ENCODE data around the gene MPP3.

DNA sequence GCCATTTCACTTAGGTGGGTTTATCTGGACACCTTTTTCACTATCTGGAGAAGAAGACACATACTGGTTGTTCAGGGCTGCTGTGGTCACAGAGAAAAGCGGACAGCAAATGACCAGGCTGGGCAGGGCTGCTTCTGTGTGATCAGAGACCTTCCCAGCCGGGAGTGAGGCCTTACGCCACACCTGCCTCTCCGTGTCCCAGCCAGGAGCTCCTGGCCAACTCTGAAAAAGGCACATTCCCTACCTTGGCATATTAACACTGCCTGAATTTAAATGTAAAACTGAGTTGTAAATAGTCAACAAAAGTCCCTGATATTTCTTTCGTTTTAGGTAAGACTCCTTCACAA, 65.3 kb downstream of the MPP3 start:
- no peak for TF ChIP-seq CTCF (IDR thresholded peaks at IDR 0.05)
- TF ChIP-seq EZH2phosphoT487 (IDR thresholded peaks at IDR 0.05): no peak
- TF ChIP-seq EZH2 (IDR thresholded peaks at IDR 0.05): no peak

Measured in neural progenitor cell (in vitro differentiated cells).